IPS-15b (cell line): ENCODE data around the gene NAV2.
"Not testable (repeated sequence)": the region's sequence is repeated elsewhere in the genome, so short reads cannot be mapped to it uniquely, and the experiment has no call there.

ENCODE experiments used
- H3K27me3 ChIP-seq: one replicate; pipeline ENCODE4 v1.6.1; 2013; ENCODE audit warnings: low read length; ENCODE audit not compliant: control insufficient read depth, insufficient read depth
- H3K36me3 ChIP-seq: one replicate; pipeline ENCODE4 v1.6.1; 2013; ENCODE audit warnings: low read length; ENCODE audit not compliant: control insufficient read depth, insufficient read depth
- H3K4me1 ChIP-seq: one replicate; pipeline ENCODE4 v1.6.1; 2013; ENCODE audit warnings: mild to moderate bottlenecking, low read length; ENCODE audit not compliant: control insufficient read depth, insufficient read depth
- H3K4me3 ChIP-seq: one replicate; pipeline ENCODE4 v1.5.1; 2013; ENCODE audit warnings: low read depth, low read length
- H3K9ac ChIP-seq: one replicate; pipeline ENCODE4 v1.6.1; 2013; ENCODE audit warnings: low read depth, mild to moderate bottlenecking, low read length
- H3K9me3 ChIP-seq: one replicate; pipeline ENCODE4 v1.6.1; 2013; ENCODE audit warnings: mild to moderate bottlenecking, low read length; ENCODE audit not compliant: control insufficient read depth, insufficient read depth

NAV2 gene

DNA sequence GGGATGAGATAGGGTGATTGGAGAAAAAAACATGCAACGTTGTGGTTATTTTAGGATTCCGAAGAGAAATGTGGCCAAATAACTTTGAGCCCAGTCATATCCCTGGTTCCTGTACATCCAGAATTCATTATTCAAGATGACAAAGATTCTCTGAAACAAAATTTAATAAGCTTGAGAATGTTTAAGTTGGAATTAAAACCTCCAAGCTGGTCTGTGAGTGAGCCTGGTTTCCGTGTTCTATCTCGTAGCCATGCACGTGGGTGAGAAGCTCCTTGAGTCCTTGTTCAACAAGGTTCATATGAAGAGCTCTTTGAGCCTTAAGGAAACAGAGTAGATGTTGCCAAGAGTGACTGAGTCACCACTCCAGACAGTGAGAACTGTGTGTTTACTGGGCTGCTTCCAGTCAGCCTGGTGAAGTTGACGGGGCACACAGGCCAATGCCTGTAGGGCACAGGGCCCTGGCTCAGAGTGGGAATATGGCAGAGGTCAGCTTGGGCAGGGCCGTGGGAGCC is 206.5 kb downstream of the NAV2 start:
- H3K36me3 ChIP-seq, result no peaks in the 10 kb centered on the region
- H3K27me3 ChIP-seq, result no peaks in the 10 kb centered on the region
- no peak overlapping the region for H3K4me3 ChIP-seq
- H3K4me1 ChIP-seq, result no peaks in the 10 kb centered on the region
- no peak overlapping the region for H3K9ac ChIP-seq
- no peaks in the 10 kb centered on the region for H3K9me3 ChIP-seq

DNA sequence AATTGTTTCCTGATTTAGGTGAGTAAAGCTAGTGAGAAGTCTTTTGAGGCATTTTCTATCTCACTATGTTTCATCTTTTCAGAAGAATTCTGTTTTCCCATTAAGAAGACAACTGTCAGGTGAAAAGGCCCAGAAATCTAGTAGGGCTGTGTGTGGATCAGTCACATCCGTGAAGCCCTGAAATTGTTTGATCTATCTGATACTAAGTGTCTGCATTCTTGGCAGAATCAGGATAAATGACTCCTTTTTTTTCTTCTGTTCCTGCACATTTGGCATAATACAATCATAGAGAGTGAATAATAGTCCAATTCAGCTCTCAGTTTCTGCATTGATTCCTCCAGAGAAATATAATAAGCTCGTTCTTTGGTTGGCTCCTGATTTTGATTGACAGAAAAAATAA is 208.3 kb downstream of the NAV2 start:
- Histone ChIP-seq H3K4me1 (no peaks in the 10 kb centered on the region), H3K36me3 (no peaks in the 10 kb centered on the region), H3K9me3 (no peaks in the 10 kb centered on the region), H3K9ac (no peak overlapping the region), H3K27me3 (no peaks in the 10 kb centered on the region), H3K4me3 (no peak overlapping the region)

DNA sequence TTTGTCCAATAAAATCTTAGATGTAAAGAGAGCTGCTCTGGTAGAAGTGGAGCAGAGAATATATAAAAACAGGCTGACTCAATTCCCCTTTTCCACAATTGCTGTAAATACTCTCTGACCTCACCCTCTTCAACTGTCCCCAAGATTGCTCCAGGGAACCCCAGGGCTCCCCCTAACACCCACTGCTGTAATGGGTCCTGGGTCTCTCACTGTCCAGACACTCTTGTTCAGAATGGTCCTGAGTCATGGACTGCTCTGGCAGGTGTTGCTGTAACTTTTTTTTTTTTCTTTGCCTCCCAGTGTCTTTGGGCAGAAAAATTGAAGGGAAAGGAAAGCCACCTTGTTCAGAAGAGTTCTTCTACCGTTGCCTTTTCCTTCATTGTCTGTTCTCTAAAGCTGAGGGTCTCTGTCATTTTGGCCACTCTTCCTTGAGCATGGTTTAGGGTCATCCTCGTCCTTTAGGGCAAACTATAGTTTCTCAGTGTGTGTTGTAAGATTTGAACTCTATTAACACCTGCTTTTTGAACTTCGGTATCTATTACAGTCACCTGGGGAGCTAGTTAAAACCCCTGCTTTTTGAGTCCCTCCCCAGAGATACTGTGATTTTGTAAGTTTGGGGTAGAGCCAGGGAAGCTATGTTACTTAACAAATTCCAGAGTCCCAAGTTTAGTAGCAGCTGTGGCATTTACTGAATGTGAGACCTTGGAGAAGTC is 209.5 kb downstream of the NAV2 start:
- H3K9ac ChIP-seq, result no peak overlapping the region
- H3K4me1 ChIP-seq, result no peaks in the 10 kb centered on the region
- no peak overlapping the region for H3K4me3 ChIP-seq
- peaks cover 2% of the 10 kb centered on the region for H3K36me3 ChIP-seq
- no peaks in the 10 kb centered on the region for H3K27me3 ChIP-seq
- no peaks in the 10 kb centered on the region for H3K9me3 ChIP-seq

DNA sequence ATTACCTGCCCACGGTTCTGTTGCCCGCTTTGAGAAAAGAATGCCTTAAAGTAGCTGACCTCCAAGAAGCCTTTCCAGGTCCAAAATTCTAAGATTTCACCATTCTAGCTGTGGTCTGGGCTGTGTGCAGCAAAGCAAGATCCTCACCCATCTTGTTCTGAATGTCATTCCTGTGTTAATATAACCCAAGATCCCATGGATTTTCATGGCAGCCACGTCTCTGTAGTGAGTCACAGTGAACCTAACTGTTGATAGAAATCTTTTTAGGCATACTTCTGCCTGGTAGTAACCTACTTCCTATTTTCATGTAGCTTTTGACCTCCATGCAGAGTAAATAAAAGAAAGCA is 210.0 kb downstream of the NAV2 start:
- Histone ChIP-seq H3K36me3 (peaks cover 2% of the 10 kb centered on the region), H3K4me3 (no peak overlapping the region), H3K4me1 (no peaks in the 10 kb centered on the region), H3K27me3 (no peaks in the 10 kb centered on the region), H3K9ac (no peak overlapping the region), H3K9me3 (no peaks in the 10 kb centered on the region)

DNA sequence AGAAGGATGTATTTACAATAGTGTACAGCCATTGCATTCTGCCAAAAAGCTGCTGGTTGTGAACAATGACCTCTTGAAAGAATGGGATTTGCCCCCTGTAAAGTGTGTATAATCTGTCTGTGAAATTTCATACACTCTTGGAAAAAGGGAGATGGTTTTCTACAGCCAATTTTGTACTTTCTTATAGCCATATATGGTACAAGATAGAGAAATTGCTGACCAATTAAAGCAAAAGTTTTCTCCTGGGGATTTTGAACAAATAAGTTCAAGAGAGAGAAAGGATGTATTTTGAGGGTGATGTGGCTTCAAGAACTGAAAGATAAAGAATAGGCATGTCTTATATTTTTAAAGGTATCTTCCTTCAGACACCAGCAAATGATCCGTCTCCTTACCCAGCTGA is 211.0 kb downstream of the NAV2 start:
- Histone ChIP-seq H3K27me3 (no peaks in the 10 kb centered on the region), H3K4me3 (no peak overlapping the region), H3K36me3 (peaks cover 2% of the 10 kb centered on the region), H3K4me1 (no peaks in the 10 kb centered on the region), H3K9me3 (no peaks in the 10 kb centered on the region), H3K9ac (no peak overlapping the region)

DNA sequence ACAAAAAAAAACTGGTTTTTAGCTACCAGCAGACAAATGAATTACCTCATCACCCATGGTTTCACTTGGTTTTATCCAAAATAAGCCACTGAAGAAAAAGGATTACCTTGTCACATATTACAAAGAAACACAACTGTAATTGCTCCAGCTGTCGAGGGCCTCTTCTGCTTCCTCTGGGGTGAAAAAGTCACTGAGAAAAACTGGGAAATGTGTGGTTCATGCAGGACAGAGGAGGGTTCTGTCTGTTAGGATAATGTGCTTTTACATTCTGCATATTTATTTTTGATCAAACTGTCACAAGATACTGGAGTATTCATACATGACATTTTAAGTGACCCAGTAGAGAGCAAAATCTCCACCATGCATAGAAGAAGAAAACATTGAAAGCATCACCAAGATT is 211.7 kb downstream of the NAV2 start:
- no peak overlapping the region for H3K9ac ChIP-seq
- H3K4me3 ChIP-seq, result no peak overlapping the region
- H3K4me1 ChIP-seq, result no peaks in the 10 kb centered on the region
- no peaks in the 10 kb centered on the region for H3K9me3 ChIP-seq
- H3K27me3 ChIP-seq, result no peaks in the 10 kb centered on the region
- peaks cover 2% of the 10 kb centered on the region for H3K36me3 ChIP-seq

DNA sequence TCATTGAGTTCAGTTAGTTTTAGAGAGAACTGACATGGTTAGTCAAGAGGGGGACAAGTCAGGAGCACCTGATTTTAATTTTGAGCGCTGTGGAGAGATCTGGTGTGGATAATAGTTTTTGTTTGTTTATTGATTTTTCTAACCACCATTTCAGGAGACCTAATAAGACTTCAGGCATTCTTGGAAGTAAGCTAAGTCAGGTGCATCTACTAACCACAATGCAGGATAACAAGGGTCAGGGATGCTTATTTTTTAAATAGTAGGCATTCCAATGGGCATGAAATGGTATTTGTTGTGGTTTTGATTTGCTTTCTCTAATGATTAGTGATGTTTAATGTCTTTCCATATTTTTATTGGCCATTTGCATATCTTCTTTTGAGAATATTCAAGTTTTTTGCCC is 212.1 kb downstream of the NAV2 start:
- H3K36me3 ChIP-seq, result peaks cover 2% of the 10 kb centered on the region
- no peak overlapping the region for H3K9ac ChIP-seq
- H3K4me1 ChIP-seq, result no peaks in the 10 kb centered on the region
- no peaks in the 10 kb centered on the region for H3K9me3 ChIP-seq
- H3K4me3 ChIP-seq, result no peak overlapping the region
- no peaks in the 10 kb centered on the region for H3K27me3 ChIP-seq

DNA sequence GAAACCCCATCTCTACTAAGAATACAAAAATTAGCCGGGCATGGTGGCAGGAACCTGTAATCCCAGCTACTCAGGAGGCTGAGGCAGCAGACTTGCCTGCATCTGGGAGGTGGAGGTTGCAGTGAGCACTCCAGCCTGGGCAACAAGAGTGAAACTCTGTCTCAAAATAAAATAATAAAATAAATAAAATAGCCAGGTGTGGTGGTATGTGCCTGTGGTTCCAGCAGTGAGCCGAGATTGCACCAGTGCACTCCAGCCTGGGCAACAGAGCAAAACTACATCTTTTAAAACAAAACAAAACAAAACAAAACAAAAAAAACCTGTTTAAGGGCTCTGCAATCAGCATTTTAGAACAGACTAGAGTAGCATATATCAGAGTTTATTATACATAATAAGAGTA is 214.8 kb downstream of the NAV2 start:
- H3K9me3 ChIP-seq, H3K36me3 ChIP-seq, H3K27me3 ChIP-seq, H3K9ac ChIP-seq, H3K4me3 ChIP-seq, H3K4me1 ChIP-seq: not testable (repeated sequence)

DNA sequence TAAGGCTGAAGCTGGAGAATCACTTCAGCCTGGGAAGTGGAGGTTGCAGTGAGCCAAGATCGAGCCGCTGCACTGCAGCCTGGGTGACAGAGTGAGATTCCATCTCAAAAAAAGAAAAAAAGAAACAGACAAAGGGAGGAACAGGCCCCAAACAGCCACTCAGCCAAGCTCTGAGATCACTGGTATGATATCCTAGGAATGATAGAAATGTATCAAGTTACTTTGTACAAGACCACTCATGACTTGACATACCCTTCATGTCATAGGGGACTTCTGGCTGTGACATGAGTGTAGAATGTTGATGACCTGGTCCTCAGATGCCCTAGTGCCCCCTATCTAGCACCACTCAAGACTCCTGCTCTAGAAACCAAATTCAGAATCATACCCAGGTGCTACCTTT is 216.5 kb downstream of the NAV2 start:
- Histone ChIP-seq H3K27me3 (no peaks in the 10 kb centered on the region), H3K9ac (no peak overlapping the region), H3K4me1 (no peaks in the 10 kb centered on the region), H3K9me3 (no peaks in the 10 kb centered on the region), H3K36me3 (peaks cover 12% of the 10 kb centered on the region), H3K4me3 (no peak overlapping the region)

DNA sequence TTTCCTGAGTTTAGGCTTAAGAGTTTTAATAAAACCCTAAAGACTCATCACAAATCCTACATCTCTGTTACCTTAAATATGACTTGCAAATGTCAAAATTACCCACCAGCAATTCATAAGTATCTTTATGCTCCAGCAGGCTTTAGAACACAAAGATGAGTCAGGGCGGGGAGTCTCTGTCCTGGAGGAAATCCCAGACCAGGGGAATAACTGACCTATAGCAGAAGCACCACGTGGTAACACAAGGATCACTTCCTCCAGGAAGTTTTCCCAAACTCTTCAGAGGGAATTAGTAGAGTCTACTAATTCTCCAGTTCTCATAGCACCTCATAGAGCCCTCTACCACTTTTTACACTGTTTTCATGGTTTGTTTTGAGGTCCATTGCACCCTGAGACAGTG is 217.0 kb downstream of the NAV2 start:
- no peaks in the 10 kb centered on the region for H3K4me1 ChIP-seq
- no peaks in the 10 kb centered on the region for H3K9me3 ChIP-seq
- H3K9ac ChIP-seq, result no peak overlapping the region
- H3K4me3 ChIP-seq, result no peak overlapping the region
- peaks cover 12% of the 10 kb centered on the region for H3K36me3 ChIP-seq
- no peaks in the 10 kb centered on the region for H3K27me3 ChIP-seq

DNA sequence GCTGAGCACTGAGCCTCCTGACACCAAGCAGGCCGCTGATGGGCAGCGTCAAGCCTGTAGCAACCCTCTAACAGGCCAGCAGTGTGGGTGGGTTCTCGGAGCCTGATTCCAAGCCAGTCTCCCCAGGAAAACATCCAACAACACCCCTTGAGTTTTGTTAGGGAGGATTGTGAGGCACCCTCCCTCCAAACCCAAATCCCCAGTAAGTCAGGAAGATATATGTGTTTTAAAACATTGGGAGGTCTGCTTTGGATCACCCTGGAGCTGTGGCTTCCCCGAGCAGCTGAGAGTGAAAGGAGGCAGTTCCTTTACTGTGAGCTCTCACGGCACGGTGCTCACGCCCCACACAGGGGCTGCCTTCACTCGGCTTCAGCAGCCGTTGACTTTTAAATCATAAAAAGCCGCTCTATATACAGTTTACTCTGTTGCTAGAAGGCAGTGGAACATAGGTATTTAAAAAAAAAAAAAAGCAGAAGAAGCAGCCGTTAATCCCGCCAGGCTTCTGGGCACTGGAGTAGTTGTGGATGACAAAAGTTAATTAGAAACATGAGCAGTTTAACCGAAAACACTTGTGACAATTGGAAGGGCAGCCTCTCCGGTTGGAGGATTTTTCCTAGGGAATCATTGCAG is 218.6 kb downstream of the NAV2 start:
- no peaks in the 10 kb centered on the region for H3K4me1 ChIP-seq
- H3K9me3 ChIP-seq, result no peaks in the 10 kb centered on the region
- peaks cover 12% of the 10 kb centered on the region for H3K36me3 ChIP-seq
- H3K9ac ChIP-seq, result peak overlapping the region; percentile 16
- H3K4me3 ChIP-seq, result no peak overlapping the region
- no peaks in the 10 kb centered on the region for H3K27me3 ChIP-seq

DNA sequence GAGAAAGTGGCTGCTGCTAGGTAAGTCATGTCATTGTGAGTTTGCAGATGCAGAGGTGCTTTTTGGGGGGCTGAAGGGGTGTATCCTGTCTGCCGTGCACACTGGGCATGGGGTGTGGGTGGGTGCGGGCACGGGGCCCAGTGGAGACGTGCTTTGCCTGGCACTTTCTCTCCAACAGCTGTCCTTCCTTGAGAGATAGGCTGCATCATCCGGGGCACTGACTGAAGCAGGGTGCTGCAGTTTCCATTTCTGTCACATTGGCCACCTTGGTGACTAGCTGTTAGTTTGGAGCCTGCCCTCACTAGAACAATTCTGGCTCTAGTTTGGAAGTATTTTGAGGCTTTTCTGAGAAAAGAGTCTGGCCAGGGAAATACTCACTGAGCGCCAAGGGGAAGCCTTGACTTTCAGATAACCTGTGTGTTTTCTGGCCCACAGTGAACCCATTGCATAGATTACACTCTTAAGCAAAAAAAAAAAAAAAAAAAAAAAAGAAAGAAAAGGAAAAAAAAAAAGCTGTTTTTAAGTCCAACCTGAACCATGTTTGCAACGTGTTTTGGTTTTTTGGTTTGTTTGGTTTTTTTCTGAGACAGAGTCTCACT is 219.2 kb downstream of the NAV2 start:
- no peak overlapping the region for H3K4me3 ChIP-seq
- H3K9me3 ChIP-seq, result no peaks in the 10 kb centered on the region
- peaks cover 16% of the 10 kb centered on the region for H3K36me3 ChIP-seq
- no peak overlapping the region for H3K9ac ChIP-seq
- H3K27me3 ChIP-seq, result no peaks in the 10 kb centered on the region
- no peaks in the 10 kb centered on the region for H3K4me1 ChIP-seq
